ENCODE data around the gene ZFP3. TPM values are rescaled to one million over a fixed set of nuclear protein-coding genes. Genes with fewer than 3 reads are reported as not detected.
A peak's percentile ranks its signal among the peaks of the same experiment; 100 is the strongest.

The ZFP3 gene
- total RNA-seq, 3 donors from 2014 or later (not counting 1 experiment from before 2014, with no cell fraction given), result 3.8 to 7.2 (median 5.1) TPM

DNA sequence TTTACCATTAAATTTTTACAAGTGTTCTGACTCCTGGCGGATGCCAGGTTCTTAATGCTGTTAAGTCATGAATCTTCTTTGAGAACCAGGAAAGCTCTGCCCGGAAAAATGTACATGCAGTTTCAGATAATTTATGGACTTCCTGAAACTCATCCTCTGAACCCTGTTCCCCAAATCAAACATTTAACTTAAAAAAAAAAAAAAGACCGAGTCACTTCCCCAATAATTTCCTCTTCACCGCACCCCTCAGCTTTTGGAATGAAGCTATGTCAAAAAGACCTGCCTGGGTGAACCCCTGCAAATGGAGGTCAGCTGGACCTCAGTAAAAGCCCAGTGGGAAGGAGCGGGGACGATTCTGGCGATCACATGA lies 18.4 kb downstream of the ZFP3 start:
- Histone ChIP-seq H3K36me3 (ENCODE audit: control insufficient read depth, insufficient read depth, low read length) (no peaks in the 10 kb centered on the region), H3K9me3 (ENCODE audit: control insufficient read depth, insufficient read depth, low read length) (peaks cover 51% of the 10 kb centered on the region), H3K4me1 (ENCODE audit: control insufficient read depth, insufficient read depth, low read length) (peaks cover 9% of the 10 kb centered on the region), H3K27me3 (ENCODE audit: control insufficient read depth, insufficient read depth, low read length) (peaks cover 7% of the 10 kb centered on the region), H3K27ac (ENCODE audit: low read length) (no peak overlapping the region), H3K4me3 (ENCODE audit: low read length) (peak overlapping the region; percentile 56)
- intact Hi-C loops (cut with micrococcal nuclease), result loop anchor here (1.0 to 10.0 kb wide), 2 partner anchors 15 to 98 kb away; partner anchors contain the start of genes ZNF232 and ZNF594
- TF ChIP-seq CTCF (IDR thresholded peaks at IDR 0.05), result no peak
- H3K4me3 Mint-ChIP-seq, result peak overlapping the region; percentile 90
- DNase-seq, result no peak
- WGBS (ENCODE audit: insufficient coverage), result 2% methylated on average over 7 of the region's 7 CpGs
- peak overlapping the region in 1 of 2 donors; percentile 76 for H3K27ac Mint-ChIP-seq
- peaks cover 9 to 19% of the 10 kb centered on the region in 2 donors for H3K27me3 Mint-ChIP-seq (ENCODE audit: low read depth in 2 of 2)
- H3K36me3 Mint-ChIP-seq, result peaks cover 45% of the 10 kb centered on the region
- ATAC-seq, result no peak
- H3K9me3 Mint-ChIP-seq, result peaks cover 15 to 27% of the 10 kb centered on the region in 2 donors
- peaks cover 12 to 13% of the 10 kb centered on the region in 2 donors for H3K4me1 Mint-ChIP-seq

DNA sequence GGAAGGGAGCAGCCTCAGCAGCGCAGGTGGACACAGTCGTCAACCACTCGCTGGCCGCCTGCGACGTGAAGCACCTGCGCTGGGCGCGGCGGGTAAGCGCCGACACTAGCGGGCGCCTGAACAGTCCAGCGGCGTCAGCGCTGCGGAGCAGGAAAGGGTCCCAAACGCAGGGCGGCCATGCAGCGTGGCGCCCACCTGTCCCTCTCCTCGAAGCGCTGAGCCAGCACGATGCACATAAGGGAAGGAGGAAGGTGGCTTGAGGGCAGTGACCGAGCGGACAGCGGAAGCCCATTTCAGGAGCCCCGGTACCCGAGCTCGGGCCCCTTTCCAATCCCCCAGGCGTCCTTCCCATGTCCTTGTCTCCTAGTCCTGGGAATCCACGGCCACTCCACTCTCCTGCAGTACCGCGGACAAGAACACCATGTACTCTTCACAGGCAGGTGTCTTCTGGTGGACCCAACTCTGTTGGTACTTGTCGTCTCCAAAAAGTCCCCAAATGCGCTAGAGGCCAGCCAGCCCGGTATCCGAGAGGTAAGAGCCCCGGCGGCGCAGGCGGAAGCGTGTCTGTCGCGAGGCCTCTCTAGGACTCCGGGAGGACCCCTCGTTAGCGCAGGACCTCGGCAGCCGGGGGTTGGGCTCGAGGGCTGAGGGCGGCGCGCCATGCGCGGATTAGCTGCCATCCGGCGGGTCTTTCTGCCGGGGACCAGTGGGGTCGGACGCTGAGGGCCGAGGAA lies 19.0 kb downstream of the ZFP3 start:
- DNase-seq (peak; percentile 46 to 65), ATAC-seq (peak; percentile 81 to 97 (median 97))
- Mint-ChIP-seq H3K27ac (peak overlapping the region; percentile 43 to 76), H3K4me3 (peak overlapping the region; percentile 90), H3K4me1 (peaks cover 12 to 13% of the 10 kb centered on the region in 2 donors), H3K27me3 (ENCODE audit: low read depth in 2 of 2) (peaks cover 9 to 19% of the 10 kb centered on the region in 2 donors), H3K36me3 (peaks cover 39% of the 10 kb centered on the region), H3K9me3 (peaks cover 15 to 26% of the 10 kb centered on the region in 2 donors)
- H3K36me3 ChIP-seq (ENCODE audit: control insufficient read depth, insufficient read depth, low read length), result no peaks in the 10 kb centered on the region
- H3K27me3 ChIP-seq (ENCODE audit: control insufficient read depth, insufficient read depth, low read length), result peaks cover 7% of the 10 kb centered on the region
- intact Hi-C loops (cut with micrococcal nuclease), result loop anchor here (1.0 to 10.0 kb wide), 2 partner anchors 14 to 98 kb away; partner anchors contain the start of genes ZNF232 and ZNF594
- TF ChIP-seq CTCF (IDR thresholded peaks at IDR 0.05), result no peak
- peaks cover 9% of the 10 kb centered on the region for H3K4me1 ChIP-seq (ENCODE audit: control insufficient read depth, insufficient read depth, low read length)
- peaks cover 46% of the 10 kb centered on the region for H3K9me3 ChIP-seq (ENCODE audit: control insufficient read depth, insufficient read depth, low read length)
- 4% methylated on average over 63 of the region's 63 CpGs for WGBS (ENCODE audit: insufficient coverage)
- no peak overlapping the region for H3K27ac ChIP-seq (ENCODE audit: low read length)
- H3K4me3 ChIP-seq (ENCODE audit: low read length), result peak overlapping the region; percentile 56

GRCh38 chr17:5099271-5099670 lies 21.0 kb downstream of the ZFP3 start:
- DNase-seq (no peak), ATAC-seq (no peak)
- peaks cover 23% of the 10 kb centered on the region for H3K36me3 Mint-ChIP-seq
- Histone ChIP-seq H3K27ac (ENCODE audit: low read length) (no peak overlapping the region), H3K4me3 (ENCODE audit: low read length) (no peak overlapping the region), H3K4me1 (ENCODE audit: control insufficient read depth, insufficient read depth, low read length) (peaks cover 9% of the 10 kb centered on the region), H3K9me3 (ENCODE audit: control insufficient read depth, insufficient read depth, low read length) (peaks cover 26% of the 10 kb centered on the region), H3K36me3 (ENCODE audit: control insufficient read depth, insufficient read depth, low read length) (no peaks in the 10 kb centered on the region), H3K27me3 (ENCODE audit: control insufficient read depth, insufficient read depth, low read length) (peaks cover 7% of the 10 kb centered on the region)
- WGBS (ENCODE audit: insufficient coverage), result 94% methylated on average over 5 of the region's 5 CpGs
- peaks cover 9 to 19% of the 10 kb centered on the region in 2 donors for H3K27me3 Mint-ChIP-seq (ENCODE audit: low read depth in 2 of 2)
- intact Hi-C loops (cut with micrococcal nuclease), result loop anchor here (10.0 kb wide), 1 partner anchor 96 kb away; the partner anchor contains the start of gene ZNF594
- H3K4me3 Mint-ChIP-seq, result no peak overlapping the region
- TF ChIP-seq CTCF (IDR thresholded peaks at IDR 0.05), result no peak
- peaks cover 12 to 13% of the 10 kb centered on the region in 2 donors for H3K4me1 Mint-ChIP-seq
- H3K27ac Mint-ChIP-seq, result no peak overlapping the region
- peaks cover 11 to 14% of the 10 kb centered on the region in 2 donors for H3K9me3 Mint-ChIP-seq
